ENCODE measurements around the gene ATOH1.

GRCh38 chr4:93842601-93843252, 14.2 kb downstream of the ATOH1 start:
- TF ChIP-seq POLR2A (IDR thresholded peaks at IDR 0.05) = no peak
- TF ChIP-seq CTCF (IDR thresholded peaks at IDR 0.05) = no peak
